Activated T-cell treated with anti-CD3 and anti-CD28 coated beads, Interleukin-2, amount 50 U/mL, for 1 hour (primary cell): ENCODE results near the gene SPATS2.

ENCODE experiments used
- DNase-seq: peaks from one replicate; pipeline ENCODE4 v3.0.0-alpha.2; 2020

Gene SPATS2

DNA sequence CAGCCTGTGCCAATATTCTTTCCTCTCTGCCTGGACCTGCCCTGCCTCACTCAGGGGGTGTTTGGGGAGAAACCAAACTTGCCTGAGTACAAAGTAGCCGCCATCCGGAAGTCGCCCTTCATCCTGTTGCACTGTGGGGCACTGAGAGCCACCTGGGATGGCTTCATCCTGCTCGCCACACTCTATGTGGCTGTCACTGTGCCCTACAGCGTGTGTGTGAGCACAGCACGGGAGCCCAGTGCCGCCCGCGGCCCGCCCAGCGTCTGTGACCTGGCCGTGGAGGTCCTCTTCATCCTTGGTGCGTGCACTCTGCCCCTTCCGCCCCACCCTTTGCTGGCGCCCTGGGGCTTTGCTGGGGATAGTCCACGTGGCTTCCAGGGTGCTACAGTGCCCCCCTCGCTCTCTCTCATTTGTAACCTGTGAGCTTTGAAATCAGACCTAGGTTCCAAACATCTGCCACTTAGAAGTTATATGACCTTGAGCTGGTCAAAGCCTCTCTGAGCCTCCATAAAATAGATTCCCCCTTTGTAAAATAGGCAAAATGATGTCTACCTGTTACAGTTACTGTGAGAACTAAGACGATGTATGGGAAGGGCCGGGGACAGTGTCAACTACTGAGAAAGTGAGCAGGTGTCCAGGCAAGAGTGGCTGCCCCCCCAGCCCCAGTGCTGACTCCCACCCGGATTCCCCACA lies 176.1 kb downstream of the SPATS2 start:
- no peak for DNase-seq

DNA sequence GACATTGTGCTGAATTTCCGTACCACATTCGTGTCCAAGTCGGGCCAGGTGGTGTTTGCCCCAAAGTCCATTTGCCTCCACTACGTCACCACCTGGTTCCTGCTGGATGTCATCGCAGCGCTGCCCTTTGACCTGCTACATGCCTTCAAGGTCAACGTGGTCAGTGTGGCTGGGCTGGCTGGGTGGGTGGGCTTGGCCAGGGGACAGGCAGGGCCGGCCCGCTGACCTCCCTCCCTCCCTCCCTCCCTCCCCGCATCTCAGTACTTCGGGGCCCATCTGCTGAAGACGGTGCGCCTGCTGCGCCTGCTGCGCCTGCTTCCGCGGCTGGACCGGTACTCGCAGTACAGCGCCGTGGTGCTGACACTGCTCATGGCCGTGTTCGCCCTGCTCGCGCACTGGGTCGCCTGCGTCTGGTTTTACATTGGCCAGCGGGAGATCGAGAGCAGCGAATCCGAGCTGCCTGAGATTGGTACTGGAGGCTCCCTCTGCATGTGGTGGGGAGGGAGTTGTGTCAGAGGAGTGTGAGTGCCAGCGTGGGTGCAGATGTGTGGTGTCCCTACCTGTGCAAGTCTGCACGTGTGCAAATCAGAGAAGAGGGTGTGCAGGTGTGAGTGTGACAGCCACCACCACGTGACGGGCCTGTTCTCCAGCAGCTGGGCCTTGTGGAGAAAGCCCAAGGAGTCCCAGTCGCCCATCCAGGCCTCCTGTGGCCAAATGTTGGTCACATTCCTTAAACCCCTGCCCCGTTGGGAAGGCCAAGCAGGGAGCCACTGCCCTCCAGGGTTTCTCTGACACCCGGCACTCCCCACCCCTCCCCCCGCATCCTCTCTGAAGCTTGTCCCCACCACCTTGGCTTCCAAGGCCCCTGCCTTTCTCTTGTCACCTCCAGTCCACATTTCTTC lies 176.9 kb downstream of the SPATS2 start:
- no peak for DNase-seq

- no peak for DNase-seq
These were observed 178.6 kb downstream of the SPATS2 start for GRCh38 chr12:49545815-49546214.

DNA sequence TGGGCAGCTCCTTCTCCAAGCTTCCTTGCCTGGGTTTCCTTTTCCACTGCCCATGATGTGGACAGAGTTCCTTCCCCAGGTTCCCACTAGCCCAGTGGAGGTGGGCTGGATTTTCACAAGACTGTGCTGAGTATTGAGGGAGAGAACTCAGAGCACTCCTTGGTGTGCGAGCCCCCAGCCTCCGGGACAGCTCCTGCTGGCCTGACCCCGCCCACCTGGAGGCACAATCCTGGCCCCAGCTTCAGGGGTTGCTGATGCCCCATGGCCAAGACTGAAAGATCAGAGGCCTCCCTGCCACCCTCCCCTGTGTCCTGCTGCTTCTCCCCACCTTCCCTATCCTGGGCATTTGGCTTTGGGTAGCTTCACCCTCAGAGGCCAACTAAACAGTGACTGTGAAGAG lies 179.2 kb downstream of the SPATS2 start:
- DNase-seq: no peak

- DNase-seq: no peak
These were observed 179.9 kb downstream of the SPATS2 start for GRCh38 chr12:49547090-49547690.

GRCh38 chr12:49548481-49548821 lies 181.2 kb downstream of the SPATS2 start:
- DNase-seq: no peak

DNA sequence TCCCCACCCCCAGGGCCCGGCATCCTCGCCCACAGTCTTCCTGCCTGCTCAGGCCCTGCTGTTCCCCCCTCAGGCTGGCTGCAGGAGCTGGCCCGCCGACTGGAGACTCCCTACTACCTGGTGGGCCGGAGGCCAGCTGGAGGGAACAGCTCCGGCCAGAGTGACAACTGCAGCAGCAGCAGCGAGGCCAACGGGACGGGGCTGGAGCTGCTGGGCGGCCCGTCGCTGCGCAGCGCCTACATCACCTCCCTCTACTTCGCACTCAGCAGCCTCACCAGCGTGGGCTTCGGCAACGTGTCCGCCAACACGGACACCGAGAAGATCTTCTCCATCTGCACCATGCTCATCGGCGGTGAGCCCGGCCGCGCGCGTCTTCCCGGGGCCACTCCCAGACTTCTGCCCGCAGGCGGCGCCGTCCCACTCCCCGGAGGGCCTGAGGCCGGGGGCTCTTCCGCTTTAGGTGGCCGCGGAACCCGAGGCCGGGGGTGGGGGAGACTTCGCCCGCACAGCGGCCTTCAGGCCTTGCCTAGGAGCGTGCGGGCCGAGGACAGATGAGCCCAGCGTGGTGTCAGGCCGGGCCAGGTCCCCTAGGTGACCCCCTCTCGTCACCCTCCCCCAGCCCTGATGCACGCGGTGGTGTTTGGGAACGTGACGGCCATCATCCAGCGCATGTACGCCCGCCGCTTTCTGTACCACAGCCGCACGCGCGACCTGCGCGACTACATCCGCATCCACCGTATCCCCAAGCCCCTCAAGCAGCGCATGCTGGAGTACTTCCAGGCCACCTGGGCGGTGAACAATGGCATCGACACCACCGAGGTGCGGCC lies 181.8 kb downstream of the SPATS2 start:
- DNase-seq: peak; percentile 51

GRCh38 chr12:49549735-49550692 lies 182.8 kb downstream of the SPATS2 start:
- no peak for DNase-seq

GRCh38 chr12:49550693-49551252 lies 183.5 kb downstream of the SPATS2 start:
- no peak for DNase-seq

- no peak for DNase-seq
These were observed 184.8 kb downstream of the SPATS2 start for GRCh38 chr12:49552014-49552413.

DNA sequence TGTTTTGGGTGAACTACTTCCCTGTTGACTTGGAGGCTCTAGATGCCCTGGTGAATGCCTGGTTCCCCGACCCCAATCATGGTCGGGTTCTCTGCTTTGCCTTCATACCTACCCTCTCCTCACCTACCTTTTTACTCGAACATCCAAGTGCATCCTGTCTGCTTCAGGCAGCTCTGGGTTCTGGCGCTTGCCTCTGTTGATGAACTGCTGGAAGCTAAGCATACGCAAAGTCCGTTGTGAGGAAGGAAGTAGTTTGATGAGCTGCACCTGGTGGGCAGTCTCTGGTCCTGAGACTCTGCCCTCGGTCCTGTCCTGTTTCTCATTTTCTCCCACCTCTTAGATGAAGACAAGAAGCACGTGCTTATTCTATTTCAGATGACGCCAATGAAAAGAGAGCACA lies 185.2 kb downstream of the SPATS2 start:
- no peak for DNase-seq

DNA sequence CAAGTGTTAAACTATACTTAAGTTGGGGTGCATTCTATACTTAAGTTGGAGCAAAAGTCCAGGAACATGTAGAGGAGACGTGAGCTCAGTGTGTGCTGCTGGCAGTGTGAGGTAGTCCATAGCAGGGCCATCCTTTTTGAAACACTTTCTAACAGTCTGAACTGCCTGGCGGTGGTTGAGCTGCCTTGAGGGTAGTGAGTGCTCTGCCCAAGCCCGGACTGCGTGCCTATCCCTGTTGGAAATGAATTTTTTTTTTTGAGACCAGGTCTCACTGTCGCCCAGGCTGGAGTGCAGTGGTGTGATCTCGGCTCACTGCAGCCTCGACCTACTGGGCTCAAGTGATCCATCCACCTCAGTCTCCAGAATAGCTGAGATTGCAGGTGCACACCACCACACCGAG lies 185.6 kb downstream of the SPATS2 start:
- no peak for DNase-seq

DNA sequence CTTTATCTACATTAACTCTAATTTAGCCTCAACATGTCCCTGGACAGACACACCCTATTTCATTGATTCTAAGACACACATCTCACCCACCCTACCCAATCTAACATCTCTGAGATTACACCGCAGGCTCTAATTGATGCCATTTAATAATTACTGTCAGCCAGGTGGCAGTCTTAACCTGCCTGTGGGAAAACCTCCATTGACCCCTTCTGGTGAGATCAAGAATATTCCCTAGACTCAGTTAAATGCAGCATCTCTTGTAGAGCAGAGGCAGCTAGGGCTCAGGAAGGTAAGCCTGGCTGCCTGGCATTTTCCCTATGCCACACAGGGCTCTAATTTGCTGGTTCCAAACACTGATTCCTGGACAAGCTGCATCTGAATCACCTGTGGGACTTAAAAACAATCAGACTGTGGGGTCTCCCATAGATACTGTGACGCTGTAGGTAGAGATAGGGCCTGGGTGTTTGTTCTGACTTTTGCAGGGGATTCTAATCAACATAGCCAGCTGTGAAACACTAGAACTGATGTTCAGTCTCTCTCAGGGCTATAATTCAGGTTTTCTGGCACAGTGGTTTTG lies 186.3 kb downstream of the SPATS2 start:
- DNase-seq: no peak

GRCh38 chr12:49554266-49554665 lies 187.0 kb downstream of the SPATS2 start:
- DNase-seq: no peak

- no peak for DNase-seq
These were observed 188.5 kb downstream of the SPATS2 start for GRCh38 chr12:49555631-49556390.

DNA sequence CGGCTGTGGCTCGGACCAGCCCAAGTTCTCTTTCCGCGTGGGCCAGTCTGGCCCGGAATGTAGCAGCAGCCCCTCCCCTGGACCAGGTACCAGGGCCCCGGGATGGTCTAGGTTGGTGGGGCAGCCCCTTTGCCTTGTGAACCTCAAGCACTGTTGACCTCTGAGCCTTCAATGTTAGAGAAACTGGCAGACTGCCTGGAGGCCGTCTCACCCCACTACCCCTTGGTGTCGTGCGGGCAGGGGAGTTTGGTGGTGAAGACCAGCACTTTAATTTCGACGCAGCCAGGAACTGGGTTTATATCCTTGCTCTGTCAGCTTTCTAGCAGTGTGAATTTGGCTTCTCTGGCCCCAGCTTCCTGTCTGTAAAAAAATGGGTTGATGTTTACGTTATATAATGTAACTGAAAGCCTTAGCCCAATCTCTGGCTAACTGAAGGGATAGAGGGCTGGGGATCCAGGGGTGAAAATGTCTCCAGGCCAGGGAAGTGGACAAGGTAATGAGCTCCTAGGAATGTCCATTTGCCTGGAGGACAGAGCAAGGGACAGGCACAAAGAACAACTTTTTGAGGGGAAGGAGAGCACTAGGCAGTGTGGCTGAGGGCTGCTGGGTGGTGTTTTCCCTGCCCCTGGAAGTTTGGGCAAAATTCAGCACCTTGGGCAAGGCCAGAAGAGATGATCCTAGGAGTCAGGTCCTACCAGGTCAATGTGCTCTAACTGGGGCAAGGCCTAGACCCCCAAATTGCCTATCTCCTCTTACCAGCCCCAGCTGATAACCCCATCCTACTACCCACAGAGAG lies 189.3 kb downstream of the SPATS2 start:
- no peak for DNase-seq

- no peak for DNase-seq
These were observed 190.1 kb downstream of the SPATS2 start for GRCh38 chr12:49557187-49557916.

DNA sequence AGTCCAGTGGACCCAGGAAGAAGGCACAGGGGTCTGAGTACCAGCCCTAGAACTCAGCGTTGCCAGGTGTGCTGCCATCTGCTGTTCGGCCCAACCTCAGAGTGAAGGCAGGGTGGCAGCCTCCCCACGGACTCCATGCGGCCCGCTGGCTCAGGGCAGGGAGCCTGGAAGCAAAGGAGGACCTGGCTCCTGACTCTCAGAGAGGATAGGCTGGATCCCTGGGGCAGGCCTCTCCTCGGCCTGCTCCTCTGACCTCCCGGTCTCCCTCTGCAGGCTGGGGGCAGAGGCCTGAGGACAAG lies 190.6 kb downstream of the SPATS2 start:
- DNase-seq: no peak

GRCh38 chr12:49558526-49558925 lies 191.3 kb downstream of the SPATS2 start:
- no peak for DNase-seq
